HG03135 (cell line): ENCODE measurements around the gene AEBP2.
"Not testable (repeated sequence)": the region's sequence is repeated elsewhere in the genome, so short reads cannot be mapped to it uniquely, and the experiment has no call there.

Experiments used
- ATAC-seq: cut with Tn5 transposase; IDR thresholded peaks from one replicate; pipeline ENCODE4 v1.9.1; 2021; ENCODE audit warnings: mild to moderate bottlenecking, moderate library complexity; ENCODE audit not compliant: unreplicated experiment

The AEBP2 gene

GRCh38 chr12:19451196-19451595, 11.9 kb downstream of the AEBP2 start:
- ATAC-seq: no peak

- ATAC-seq: no peak
Measured at GRCh38 chr12:19453961-19454360, 14.7 kb downstream of the AEBP2 start.

- no peak for ATAC-seq
Measured at GRCh38 chr12:19454837-19455236, 15.5 kb downstream of the AEBP2 start.

- ATAC-seq: no peak
Measured at GRCh38 chr12:19456176-19456575, 16.9 kb downstream of the AEBP2 start.

GRCh38 chr12:19457561-19457960, 18.3 kb downstream of the AEBP2 start:
- ATAC-seq: no peak

GRCh38 chr12:19458733-19459132, 19.4 kb downstream of the AEBP2 start:
- ATAC-seq: no peak

GRCh38 chr12:19461999-19462398, 22.7 kb downstream of the AEBP2 start:
- ATAC-seq: no peak

- ATAC-seq: no peak
Measured at GRCh38 chr12:19462406-19462805, 23.1 kb downstream of the AEBP2 start.

GRCh38 chr12:19464192-19464580, 24.9 kb downstream of the AEBP2 start:
- no peak for ATAC-seq

GRCh38 chr12:19465711-19466110, 26.4 kb downstream of the AEBP2 start:
- ATAC-seq: no peak

GRCh38 chr12:19474147-19474546, 34.9 kb downstream of the AEBP2 start:
- no peak for ATAC-seq

- ATAC-seq: not testable (repeated sequence)
Measured at GRCh38 chr12:19475884-19476505, 36.7 kb downstream of the AEBP2 start.

GRCh38 chr12:19477071-19477470, 37.8 kb downstream of the AEBP2 start:
- no peak for ATAC-seq

GRCh38 chr12:19480459-19480858, 41.2 kb downstream of the AEBP2 start:
- ATAC-seq: no peak

- ATAC-seq: no peak
Measured at GRCh38 chr12:19482036-19482435, 42.7 kb downstream of the AEBP2 start.

- peak; percentile 72 for ATAC-seq
Measured at GRCh38 chr12:19482551-19483109, 43.3 kb downstream of the AEBP2 start.

GRCh38 chr12:19483727-19484126, 44.4 kb downstream of the AEBP2 start:
- no peak for ATAC-seq

- no peak for ATAC-seq
Measured at GRCh38 chr12:19484738-19485137, 45.4 kb downstream of the AEBP2 start.

- no peak for ATAC-seq
Measured at GRCh38 chr12:19485240-19485639, 45.9 kb downstream of the AEBP2 start.

- ATAC-seq: no peak
Measured at GRCh38 chr12:19489168-19489567, 49.9 kb downstream of the AEBP2 start.

GRCh38 chr12:19490908-19491307, 51.6 kb downstream of the AEBP2 start:
- no peak for ATAC-seq

- ATAC-seq: no peak
Measured at GRCh38 chr12:19491863-19492262, 52.6 kb downstream of the AEBP2 start.
